GM12864 (cell line): ENCODE data around the gene NOS1AP.

Experiments used
- DNase-seq: peaks from one replicate; pipeline ENCODE4 v3.0.0-alpha.2; 2011; ENCODE audit warnings: low read depth
- H3K4me3 ChIP-seq: 2 replicates; pipeline ENCODE4 v1.5.1; 2011; ENCODE audit warnings: mild to moderate bottlenecking, low read depth, low read length, control low read depth
- CTCF ChIP-seq: IDR thresholded peaks from 2 replicates; pipeline ENCODE4 v1.5.1; 2011; ENCODE audit warnings: low read depth, mild to moderate bottlenecking, moderate library complexity, low read length, control low read depth, inconsistent platforms; ENCODE audit errors: missing control alignments

Gene NOS1AP

GRCh38 chr1:162113419-162113818, 43.9 kb downstream of the NOS1AP start:
- no peak overlapping the region for H3K4me3 ChIP-seq
- TF ChIP-seq CTCF = no peak
- DNase-seq = no peak

- DNase-seq = no peak
- H3K4me3 ChIP-seq = no peak overlapping the region
- TF ChIP-seq CTCF = no peak
Observed at GRCh38 chr1:162117039-162117774, 47.7 kb downstream of the NOS1AP start.

GRCh38 chr1:162118063-162118462, 48.6 kb downstream of the NOS1AP start:
- H3K4me3 ChIP-seq = no peak overlapping the region
- TF ChIP-seq CTCF = no peak
- DNase-seq = no peak

GRCh38 chr1:162128693-162129356, 59.3 kb downstream of the NOS1AP start:
- no peak for DNase-seq
- TF ChIP-seq CTCF = no peak
- H3K4me3 ChIP-seq = no peak overlapping the region

GRCh38 chr1:162130308-162130707, 60.8 kb downstream of the NOS1AP start:
- H3K4me3 ChIP-seq = no peak overlapping the region
- no peak for DNase-seq
- no peak for TF ChIP-seq CTCF

GRCh38 chr1:162131400-162132321, 62.2 kb downstream of the NOS1AP start:
- DNase-seq = no peak
- no peak for TF ChIP-seq CTCF

More at GRCh38 chr1:162131400-162132321, 62.2 kb downstream of the NOS1AP start:
- no peak overlapping the region for H3K4me3 ChIP-seq
